GM18502 (cell line): ENCODE results near the gene ZBTB7B.
"Not testable (repeated sequence)": the region's sequence is repeated elsewhere in the genome, so short reads cannot be mapped to it uniquely, and the experiment has no call there.

Experiments used
- ATAC-seq: cut with Tn5 transposase; IDR thresholded peaks from one replicate; pipeline ENCODE4 v1.9.1; 2021; ENCODE audit warnings: mild to moderate bottlenecking; ENCODE audit not compliant: unreplicated experiment, poor library complexity

ZBTB7B gene

DNA sequence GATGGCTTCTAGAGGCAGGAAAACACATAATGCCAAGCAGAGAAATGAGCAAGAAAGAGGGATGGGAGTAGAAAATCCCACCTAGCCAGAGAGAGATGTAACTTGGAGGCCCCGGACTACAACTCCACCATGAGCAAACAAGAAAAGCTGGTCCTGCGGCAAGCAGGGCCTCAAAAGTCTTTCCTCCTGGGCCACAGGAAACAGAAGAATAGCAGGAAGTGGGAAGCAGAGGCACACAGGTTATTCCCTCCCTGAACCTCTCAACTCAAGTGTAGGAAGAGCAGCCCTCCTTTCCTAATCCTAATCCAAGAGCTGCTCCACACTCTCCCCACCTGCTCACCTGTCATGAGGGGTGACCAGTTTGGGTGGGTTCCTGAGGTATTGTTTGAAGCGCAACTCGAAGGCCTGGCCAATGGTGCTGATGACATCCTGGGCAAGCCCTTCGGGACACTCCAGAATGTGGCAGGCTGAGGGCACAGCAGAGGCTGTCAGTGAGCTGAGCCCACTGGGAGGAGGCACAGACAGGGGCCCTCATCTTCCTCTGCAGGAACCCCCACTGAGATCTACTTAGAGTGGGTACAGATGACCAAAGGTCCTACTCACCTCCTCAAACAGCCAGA is 35.2 kb upstream of the ZBTB7B start:
- ATAC-seq: no peak

DNA sequence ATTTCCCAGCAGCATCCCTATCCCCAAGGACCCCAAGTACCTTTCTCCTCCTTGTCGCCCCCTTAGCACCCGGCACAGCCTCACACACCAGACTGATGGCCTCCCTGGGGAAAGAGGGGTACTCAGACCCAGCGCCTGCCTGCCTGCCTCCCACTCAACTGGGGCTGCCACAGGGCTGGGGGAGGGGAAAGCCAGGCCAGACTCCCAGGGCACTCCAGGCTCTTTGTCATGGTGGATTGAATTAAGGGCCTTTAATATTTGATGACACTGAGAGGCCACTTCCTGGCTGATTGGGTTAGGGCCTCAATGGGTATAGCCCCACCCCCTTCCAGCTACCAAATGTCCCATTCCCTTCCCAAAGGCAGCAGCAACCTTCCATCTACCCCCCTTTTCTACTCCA is 33.9 kb upstream of the ZBTB7B start:
- ATAC-seq: no peak

DNA sequence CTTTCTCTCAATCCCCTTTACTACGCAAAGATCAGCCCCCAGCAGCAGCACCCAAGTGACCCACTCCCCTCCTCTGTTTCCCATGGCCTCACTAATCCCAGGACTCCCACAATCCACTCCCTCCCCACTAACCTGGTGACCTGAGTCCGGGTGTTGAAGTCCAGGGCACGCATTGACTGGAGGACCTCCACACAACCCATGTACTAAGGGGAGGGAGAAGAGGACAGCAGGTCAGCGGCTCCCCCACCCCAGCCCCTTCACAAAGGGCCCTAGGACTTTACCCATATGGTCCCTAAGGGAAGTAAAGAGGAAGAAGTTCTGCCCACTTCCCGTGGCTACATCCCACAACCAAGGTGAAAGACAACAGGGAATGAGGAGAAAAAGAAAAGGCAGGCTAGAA is 33.4 kb upstream of the ZBTB7B start:
- no peak for ATAC-seq

DNA sequence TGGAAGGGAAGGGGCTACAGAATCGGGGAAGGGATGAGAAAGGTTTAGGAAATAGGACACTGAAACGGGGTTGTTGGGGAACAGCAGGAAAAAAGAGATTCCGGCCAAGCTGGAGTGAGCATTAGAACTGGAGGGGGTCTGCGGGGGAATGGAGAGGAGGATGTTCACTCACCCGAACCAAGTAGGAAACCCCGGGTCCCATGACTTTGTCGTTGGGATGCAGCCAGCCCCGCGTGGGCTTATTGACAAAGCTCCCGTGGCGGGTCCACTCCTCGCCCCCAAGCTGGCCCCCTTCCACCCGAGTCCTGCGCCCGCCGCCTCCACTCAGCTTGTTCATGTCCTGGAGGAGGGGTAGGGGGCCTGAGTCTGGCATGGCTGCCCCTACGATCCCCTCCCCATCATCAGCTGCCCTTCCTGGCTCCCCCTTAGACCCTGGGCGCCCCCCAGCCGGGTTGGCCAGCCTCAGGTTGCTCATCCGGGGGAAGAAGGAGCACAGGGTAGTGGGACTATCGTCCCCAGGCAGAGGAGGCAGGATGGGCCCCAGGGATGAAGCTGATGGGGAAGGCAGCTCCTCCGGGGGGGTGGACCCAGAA is 32.6 kb upstream of the ZBTB7B start:
- no peak for ATAC-seq

DNA sequence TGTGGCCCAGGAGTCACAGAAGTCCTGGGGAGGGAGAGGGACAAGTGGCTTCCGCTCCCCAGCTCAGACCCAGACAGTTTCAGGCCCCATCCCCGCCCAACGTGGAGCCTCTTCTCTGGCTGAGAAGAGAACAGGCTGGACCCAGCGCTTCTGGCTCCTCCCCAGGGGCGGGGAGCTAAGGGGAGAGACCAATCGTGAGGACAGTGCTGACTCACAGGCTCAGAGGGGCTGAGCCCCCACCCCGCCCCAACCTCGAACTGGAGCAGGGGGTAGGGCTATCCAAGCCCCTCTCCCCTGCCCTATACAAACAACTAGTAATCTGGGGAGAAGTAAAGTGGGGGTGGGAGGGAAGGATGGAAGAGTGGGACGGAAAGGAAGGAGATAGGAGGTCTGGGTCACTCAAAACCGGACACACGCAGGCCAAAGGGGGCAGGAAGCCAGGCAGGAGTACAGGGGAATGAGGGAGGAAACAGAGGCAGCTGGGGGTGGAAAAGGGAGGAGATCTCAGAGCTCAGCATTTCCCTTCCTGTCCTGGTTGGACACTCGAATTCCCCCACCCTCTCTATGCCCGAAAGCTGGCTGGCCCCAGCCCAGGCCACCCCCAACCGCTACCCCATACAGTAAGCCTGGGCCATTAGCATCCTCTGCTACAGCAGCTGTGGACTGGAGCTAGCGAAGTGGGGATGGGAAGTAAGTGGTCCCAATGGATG is 31.8 kb upstream of the ZBTB7B start, which contains the start of gene SHC1:
SHC1 (minus strand) TSS at position 117 of the 710 bp plus-strand sequence. CDS start 221 bp downstream, outside the sequence.
- peak; percentile 26 for ATAC-seq

DNA sequence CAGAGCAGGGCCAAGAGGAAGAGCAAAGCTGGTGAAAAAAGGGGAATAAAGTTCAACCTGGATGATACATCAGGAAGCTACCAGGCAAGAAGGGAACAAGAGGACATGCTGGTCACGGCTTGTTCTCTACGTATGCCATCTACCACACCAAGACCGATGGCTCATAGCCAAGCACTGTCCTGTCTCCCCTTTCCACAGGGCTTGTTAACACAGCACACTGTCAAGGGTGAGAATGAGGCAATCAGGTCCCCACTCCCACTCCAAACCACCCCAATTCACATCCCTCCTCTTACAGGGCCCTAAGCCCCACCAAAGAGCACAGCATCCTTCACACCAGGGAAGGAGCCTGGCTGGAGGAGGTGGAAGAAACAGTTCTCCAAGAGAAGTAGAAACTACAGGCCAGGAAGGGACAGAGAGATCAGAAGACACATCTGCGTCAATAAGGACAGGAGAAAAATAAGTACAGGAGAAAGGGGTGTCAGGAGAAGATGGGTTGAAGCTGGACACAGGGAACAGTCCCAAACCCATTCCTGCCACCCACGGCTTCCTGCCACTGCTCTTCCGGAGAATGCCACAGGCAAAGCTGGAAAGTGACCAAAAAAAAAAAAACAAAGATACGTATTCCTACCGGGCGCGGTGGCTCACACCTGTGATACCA is 31.1 kb upstream of the ZBTB7B start:
- ATAC-seq: no peak

DNA sequence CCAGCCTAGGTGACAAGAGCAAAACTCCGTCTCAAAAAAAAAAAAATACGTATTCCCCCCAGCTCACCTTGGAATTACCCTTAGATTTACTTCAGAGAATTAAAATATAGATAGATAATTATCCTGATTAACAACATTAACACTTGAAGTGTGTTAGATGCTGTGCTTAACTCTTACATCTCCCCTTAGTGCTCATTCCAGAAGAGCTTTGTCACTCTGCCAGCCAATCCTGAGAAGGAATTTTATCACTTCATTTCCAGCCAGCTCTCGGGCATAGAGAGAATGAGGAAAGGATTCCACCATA is 30.4 kb upstream of the ZBTB7B start:
- ATAC-seq: no peak

DNA sequence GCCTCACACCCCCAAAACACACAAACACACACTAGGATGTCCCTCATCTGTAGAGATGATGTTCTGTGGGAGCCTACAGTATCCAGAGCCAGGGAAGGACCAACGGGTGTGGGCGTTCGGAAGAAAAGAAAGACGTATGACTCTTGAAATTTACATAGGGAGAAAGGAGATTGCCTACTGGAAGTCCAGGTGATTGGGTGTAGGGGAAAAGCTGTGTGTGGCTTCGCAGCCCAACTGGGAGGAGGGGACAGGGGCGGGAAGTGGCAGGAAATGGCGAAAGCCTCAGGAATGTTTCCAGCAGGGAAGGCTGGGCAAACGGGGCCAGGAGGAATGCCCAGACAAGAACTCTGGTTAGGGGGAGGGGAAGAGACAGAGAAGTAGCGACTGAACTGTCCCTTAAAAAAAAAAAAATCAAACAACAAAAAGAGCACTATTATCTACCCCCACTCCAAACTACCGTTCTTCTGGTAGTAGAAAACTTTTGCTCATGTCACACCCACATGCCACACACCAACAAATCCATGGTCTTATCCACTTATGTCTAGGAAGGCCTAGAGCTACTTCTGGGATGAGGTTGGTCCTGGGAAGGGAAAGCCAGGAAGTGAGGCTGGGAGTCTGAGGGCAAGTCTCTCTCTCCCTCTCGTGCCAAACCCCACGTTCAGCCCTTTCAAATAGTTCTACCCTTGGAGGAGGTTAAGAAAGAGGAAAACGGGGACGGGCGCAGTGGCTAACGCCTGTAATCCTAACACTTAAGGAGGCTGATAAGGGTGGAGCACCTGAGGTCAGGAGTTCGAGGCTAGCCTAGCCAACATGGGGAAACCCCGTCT is 29.9 kb upstream of the ZBTB7B start:
- ATAC-seq: no peak

DNA sequence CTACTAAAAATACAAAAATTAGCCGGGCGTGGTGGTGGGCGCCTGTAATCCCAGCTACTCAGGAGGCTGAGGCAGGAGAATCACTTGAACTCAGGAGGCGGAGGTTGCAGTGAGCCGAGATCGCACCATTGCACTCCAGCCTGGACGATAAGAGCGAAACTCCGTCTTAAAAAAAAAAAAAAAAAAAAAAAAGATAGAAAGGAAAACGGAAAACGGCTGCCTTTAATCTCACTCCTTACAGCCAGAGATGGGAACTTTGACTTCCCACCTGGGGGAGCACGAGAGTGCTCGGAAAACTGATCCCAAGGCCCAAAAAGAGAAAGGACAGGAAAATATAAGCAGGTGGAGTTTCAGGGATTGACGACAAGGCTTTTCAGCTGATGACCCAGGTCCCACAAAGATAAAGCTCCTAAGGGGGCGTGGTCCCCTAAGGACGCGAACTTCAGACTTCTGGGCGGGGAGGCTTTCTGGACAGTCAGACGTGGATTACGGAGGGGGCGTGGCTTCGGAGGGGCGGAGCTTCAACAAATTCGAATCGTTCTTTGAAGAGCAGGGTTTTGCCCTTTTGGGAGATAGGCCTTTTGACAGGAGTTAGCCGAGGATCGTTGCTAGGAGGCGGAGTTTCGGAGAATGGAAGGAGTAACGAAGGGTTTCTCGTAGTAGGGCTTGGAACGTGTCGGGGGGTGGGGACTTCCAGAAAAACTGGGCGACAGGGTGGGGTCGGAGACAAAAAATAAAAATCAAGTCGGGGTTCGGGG is 29.1 kb upstream of the ZBTB7B start:
- ATAC-seq: peak; percentile 24

DNA sequence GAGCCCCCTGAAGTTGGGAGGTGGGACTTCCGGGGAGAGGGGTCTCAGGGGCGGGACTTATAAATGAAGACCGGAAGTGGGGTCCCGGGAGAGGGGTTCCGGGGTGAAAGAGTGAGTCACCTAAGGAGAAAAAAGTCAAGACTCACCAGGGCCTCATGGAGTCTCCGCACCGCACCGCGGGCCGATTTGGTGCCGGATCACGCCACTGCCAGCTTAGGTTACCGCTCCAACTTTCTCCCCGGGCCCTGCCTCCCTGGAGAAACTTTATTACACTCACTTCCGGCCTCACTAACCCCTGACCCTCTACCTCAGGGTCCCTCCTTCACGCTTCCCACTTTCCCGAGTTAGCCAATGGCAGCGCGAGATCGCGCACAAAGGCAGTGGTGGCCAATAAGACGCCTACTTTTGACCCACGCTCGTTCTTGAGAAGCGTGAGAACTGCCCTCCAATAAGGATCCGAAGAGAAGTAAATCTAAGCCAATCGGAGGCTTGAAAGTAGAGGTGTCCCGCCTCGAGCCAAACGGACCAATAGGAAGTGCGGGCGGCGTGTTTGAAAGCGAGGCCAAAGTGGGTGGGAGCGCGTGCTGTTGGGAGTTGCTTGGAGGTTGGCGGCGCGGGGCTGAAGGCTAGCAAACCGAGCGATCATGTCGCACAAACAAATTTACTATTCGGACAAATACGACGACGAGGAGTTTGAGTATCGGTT is 28.3 kb upstream of the ZBTB7B start, which contains the start of gene CKS1B:
CKS1B (plus strand) TSS at position 580 of the 706 bp plus-strand sequence; CDS start at position 645, 65 bp downstream.
- peak; percentile 72 for ATAC-seq

DNA sequence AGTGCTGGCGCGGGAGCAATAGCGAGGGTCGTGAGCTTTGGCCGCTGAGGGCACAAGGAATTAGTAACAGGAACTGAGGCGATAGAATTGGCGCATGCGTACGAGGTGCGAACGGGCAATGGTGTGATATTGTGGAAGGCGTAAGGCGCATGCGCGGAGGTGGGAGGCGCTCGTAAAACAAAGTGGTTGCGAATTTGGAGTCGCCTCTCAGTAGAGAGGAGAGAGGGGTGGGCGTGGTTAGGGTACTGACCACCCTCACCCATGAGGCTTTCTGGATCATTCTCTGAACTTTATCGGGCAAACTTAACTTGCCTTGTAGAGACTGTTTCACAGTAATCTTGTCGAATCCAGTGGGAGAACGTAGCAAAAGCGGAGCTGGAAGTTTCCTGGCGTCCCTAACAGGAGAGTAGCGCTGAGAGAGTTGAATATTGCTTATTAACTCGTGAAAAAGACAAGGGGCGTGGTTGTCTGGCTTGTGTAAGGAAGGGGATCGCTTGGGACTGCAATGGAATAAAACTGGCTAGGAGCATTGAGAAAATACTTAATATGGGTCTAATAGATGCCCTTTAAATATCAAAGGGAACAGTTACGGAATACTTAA is 27.7 kb upstream of the ZBTB7B start:
- peak; percentile 37 for ATAC-seq

DNA sequence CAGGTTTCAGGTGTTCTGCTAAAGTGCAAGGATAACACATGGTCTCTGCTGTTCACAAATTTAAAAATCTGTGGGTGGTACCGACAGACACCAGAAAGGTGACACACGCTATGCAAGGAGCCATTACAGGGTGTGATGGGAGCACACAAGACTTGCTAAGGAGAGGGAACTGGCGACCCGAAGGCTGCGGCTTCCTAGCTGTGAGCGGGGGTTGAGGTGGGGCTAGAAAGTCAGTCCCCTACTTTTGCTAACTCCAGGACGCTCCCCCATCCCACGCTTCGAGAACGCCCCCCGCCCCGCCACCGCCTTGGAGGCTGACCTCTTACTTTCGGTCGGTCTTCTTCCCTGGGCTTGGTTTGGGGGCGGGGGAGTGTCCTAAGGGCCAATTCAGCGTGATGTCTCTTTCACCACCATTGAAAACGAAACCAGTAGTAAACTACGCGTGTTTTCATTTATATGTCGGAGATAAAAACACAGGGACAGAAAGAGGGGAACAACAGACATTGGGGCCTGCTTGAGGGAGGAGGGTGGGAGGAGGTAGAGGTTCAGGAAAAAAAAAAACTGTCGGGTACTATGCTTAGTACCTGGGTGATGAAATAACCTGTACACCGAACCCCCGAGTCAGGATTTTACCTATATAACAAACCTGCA is 27.1 kb upstream of the ZBTB7B start:
- ATAC-seq: no peak

DNA sequence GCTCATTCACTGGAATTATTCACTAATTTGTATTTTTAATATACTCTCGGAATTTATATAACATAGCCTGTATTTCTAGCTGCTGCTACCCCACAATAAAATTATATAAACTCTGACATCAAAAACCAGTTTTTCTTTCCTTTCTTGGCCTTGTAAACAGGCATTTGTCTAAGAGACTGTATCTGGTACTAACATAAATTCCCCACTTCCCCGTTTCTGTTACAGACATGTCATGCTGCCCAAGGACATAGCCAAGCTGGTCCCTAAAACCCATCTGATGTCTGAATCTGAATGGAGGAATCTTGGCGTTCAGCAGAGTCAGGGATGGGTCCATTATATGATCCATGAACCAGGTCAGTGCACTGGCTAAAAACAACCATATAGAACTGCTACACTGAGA is 24.8 kb upstream of the ZBTB7B start:
- not testable (repeated sequence) for ATAC-seq

DNA sequence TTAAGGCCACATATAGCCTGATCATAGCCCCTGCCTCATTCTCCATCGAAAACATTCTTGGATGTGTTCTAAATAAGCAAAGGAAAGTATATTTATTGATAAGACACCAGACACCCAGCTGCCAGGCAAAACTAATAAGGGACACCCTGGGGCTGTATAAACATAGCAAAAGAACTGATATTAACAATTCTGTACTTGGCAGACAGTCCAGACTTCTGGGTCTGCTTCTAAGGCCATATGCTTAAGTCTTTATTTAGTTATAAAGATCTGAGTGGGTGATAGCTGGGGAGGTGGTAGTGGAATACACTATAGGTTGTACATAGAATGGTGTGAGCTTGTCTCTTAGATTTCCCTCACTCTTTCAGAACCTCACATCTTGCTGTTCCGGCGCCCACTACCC is 24.2 kb upstream of the ZBTB7B start:
- ATAC-seq: no peak

DNA sequence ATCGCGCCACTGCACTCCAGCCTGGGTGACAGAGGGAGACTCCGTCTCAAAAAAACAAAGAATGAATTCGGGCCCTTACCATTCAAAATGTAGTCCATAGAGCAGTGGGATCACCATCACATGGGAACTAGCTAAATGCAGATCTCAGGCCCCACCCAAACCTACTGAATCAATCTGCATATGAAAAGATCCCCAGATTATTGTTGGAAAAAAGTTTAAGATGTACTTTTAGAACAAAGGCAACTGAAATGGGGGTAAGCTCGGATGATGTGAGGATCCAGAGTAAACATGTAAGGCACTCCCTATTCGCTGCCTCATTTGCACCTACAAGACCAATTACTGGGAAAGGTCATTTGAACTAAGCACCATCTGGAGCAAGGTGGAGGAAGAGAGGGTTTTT is 20.3 kb upstream of the ZBTB7B start:
- no peak for ATAC-seq

DNA sequence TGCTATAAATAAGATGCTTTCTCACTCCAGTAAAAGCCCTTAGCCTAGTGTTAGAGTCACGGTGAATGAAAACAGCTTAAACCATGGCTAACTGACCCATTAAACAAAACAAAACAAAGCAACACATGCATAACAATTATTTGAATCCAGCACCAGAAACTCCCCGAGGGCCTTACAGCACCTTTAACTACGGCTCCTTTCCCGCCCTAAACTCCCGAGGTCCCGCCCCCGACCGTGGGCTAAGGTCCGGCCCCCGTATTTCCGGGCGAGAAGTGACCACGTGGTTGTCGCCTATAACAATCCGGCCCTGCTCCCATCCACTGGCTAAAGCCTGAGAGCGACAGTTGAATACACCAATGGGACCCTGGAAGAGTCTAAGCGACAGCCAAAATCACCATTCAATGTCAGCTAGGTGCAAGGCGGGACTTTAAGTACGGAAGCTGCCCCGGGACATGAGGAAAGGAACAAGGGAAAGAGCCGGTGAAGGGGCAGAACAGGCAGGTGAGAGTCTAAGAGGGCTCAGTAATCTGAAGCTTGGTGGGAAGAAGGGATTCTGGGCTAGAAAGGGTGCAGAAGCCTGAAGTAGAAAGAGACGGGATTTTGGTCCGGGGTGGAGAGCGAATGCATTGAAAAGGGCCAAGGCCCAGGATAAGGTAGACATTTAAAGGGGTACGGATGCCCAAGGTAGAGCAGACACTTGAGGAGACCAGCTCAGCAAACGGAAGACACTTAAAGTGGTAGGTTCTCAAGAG is 19.5 kb upstream of the ZBTB7B start, which contains the start of gene FLAD1:
FLAD1 (plus strand) TSS at position 448 of the 752 bp plus-strand sequence. CDS start 351 bp downstream, outside the sequence.
- peak; percentile 98 for ATAC-seq

DNA sequence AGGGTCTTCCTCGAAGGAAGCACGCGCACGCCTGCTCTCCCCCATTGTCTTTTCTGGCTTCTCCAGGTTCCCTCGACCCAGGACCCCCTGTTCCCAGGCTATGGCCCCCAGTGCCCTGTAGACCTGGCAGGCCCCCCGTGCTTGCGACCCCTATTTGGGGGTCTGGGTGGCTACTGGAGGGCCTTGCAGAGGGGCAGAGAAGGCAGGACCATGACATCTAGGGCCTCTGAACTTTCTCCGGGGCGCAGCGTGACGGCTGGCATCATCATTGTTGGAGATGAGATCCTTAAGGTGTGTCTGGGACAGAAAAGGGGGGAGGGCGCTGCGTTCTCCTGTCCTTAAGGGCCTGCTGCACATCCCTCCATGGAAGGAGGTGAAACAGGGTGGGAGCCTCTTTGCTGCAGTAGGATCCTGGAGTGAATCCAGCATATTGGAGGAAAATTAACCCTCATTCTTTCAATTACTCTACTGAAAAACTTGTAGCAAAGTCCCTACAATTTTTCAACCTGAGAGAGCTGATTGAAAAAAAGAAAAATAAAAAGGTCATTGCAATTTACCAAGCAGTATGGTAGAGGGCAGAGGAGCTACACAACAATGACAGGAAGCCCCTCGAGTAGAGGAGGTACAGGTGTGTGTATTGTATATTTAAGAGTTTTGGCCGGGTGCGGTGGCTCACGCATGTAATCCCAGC is 18.7 kb upstream of the ZBTB7B start:
- ATAC-seq: no peak
